Stomach (tissue), 9 donors: ENCODE results near the gene PKHD1. TPM values are rescaled to one million over a fixed set of nuclear protein-coding genes. Genes with fewer than 3 reads are reported as not detected.
A peak's percentile ranks its signal among the peaks of the same experiment; 100 is the strongest.

Experiments used
- DNase-seq, 2 donors: peaks; one replicate each; pipeline versions ENCODE4 v3.0.0 to v3.0.0-alpha.2; 2013 to 2019
- H3K27ac ChIP-seq, 5 donors: fragments of 200-600 bp in 4 of 5; sonication (generic) in 4 of 5; one replicate each; pipeline ENCODE4 v1.5.1; 2013 to 2019; ENCODE audit warnings: mild to moderate bottlenecking in 1 of 5, moderate library complexity in 1 of 5
- H3K27me3 ChIP-seq, 3 donors: fragments of 200-600 bp; sonication (generic); one replicate each; pipeline ENCODE4 v1.5.1; 2017 to 2019; ENCODE audit warnings: mixed run types in 1 of 3
- H3K36me3 ChIP-seq, 4 donors: fragments of 200-600 bp; sonication (generic); 1 replicate in 3 of 4; 2 replicates in 1 of 4; pipeline ENCODE4 v1.5.1; 2016 to 2019
- H3K4me1 ChIP-seq, 4 donors: fragments of 200-600 bp; sonication (generic); one replicate each; pipeline ENCODE4 v1.5.1; 2016 to 2019
- H3K4me3 ChIP-seq, 4 donors: fragments of 200-600 bp; sonication (generic) in 3 of 4; one replicate each; pipeline ENCODE4 v1.5.1; 2016 to 2019; ENCODE audit warnings: mild to moderate bottlenecking in 1 of 4
- H3K9me3 ChIP-seq, 4 donors: fragments of 200-600 bp; sonication (generic); one replicate each; pipeline ENCODE4 v1.5.1; 2016 to 2019
- EP300 ChIP-seq: sonication (generic); formaldehyde crosslinking; IDR thresholded peaks from one replicate; pipeline ENCODE4 v1.6.1; 2017; ENCODE audit warnings: antibody characterized with exemption
- POLR2A ChIP-seq, 4 donors: fragments of 450-650 bp; IDR thresholded peaks; one replicate each; pipeline ENCODE4 v1.6.1; 2016; ENCODE audit warnings: antibody characterized with exemption in 4 of 4, control low read depth in 2 of 4, mild to moderate bottlenecking in 1 of 4, moderate library complexity in 1 of 4
- POLR2AphosphoS5 ChIP-seq, 3 donors: sonication (generic); formaldehyde crosslinking; IDR thresholded peaks; one replicate each; pipeline ENCODE4 v1.6.1; 2016; ENCODE audit warnings: antibody characterized with exemption in 3 of 3
- WGBS, 5 donors: extraction: QIAGEN DNeasy Blood & Tissue Kit in 3 of 5; methylation state at CpG; one replicate each; pipeline versions ENCODE4 v1.1.5 to v1.1.7; 2013 to 2018; 5-methylcytosine and 5-hydroxymethylcytosine counted together
- intact Hi-C: fragments of 100-400 bp; cut with DNase I; formaldehyde crosslinking; loops from one replicate; pipeline ENCODE4 v1.15.1; 2023; ENCODE audit warnings: low total_unique reads
- polyA plus RNA-seq, 3 donors: library from polyadenylated mRNA; stranded (reverse); fragments of 200-250 nt; gene quantifications; one replicate each; pipeline ENCODE4 v1.2.3, GENCODE V29; 2013
- total RNA-seq, 5 donors: library from RNA; depleted of rRNA; stranded (reverse); fragments of >200 nt; gene quantifications; one replicate each; pipeline versions ENCODE4 v1.1.0 to v1.2.3, GENCODE V29; 2014 to 2016
- TF ChIP-seq, protein P1 (sequence below), 7 experiments: fragments of 450-650 bp in 4 of 7; fragments of 200-600 bp in 3 of 7; sonication (generic) in 3 of 7; IDR thresholded peaks; one replicate each; pipeline ENCODE4 v1.5.1; 2016 to 2019; ENCODE audit warnings: antibody characterized with exemption in 7 of 7, control low read depth in 2 of 7, mild to moderate bottlenecking in 1 of 7
- donor health status: healthy with polysubstance abuse.
- donor health status: Bipolar disorder and iron deficiency.
- donor health status: healthy.

The PKHD1 gene
- total and polyA plus RNA-seq, 8 donors: 0.19 to 19.2 (median 4.6) TPM; not detected in 2

DNA sequence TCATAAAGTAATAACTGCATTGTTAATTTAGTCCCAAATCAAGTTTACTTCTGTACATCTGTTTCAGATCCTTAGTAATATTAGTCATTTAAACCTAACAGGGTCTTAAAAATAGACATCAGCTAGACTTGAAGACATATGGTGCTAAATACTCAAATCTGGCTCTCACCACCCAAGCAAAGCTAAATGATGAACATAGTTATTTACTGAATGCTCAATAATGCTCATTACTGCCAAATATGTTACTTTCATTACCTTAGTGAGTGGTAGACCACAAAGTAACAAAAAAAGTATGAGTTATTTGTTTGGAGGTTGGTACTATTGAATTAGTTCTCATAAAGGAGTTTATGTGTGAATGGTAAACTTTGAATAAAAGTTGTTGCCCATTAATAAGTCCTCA is 502.1 kb downstream of the PKHD1 start:
- Histone ChIP-seq H3K4me3 (no peak overlapping the region), H3K36me3 (no peaks in the 10 kb centered on the region), H3K27me3 (no peaks in the 10 kb centered on the region), H3K27ac (no peak overlapping the region), H3K4me1 (no peaks in the 10 kb centered on the region), H3K9me3 (peaks cover 0 to 4% (median 0%) of the 10 kb centered on the region in 4 donors)
- intact Hi-C loops: no loop called here
- no peak for TF ChIP-seq POLR2A (IDR thresholded peaks at IDR 0.05)
- no peak for TF ChIP-seq POLR2AphosphoS5 (IDR thresholded peaks at IDR 0.05)
- TF ChIP-seq, protein P1, sequence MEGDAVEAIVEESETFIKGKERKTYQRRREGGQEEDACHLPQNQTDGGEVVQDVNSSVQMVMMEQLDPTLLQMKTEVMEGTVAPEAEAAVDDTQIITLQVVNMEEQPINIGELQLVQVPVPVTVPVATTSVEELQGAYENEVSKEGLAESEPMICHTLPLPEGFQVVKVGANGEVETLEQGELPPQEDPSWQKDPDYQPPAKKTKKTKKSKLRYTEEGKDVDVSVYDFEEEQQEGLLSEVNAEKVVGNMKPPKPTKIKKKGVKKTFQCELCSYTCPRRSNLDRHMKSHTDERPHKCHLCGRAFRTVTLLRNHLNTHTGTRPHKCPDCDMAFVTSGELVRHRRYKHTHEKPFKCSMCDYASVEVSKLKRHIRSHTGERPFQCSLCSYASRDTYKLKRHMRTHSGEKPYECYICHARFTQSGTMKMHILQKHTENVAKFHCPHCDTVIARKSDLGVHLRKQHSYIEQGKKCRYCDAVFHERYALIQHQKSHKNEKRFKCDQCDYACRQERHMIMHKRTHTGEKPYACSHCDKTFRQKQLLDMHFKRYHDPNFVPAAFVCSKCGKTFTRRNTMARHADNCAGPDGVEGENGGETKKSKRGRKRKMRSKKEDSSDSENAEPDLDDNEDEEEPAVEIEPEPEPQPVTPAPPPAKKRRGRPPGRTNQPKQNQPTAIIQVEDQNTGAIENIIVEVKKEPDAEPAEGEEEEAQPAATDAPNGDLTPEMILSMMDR (IDR thresholded peaks at IDR 0.05): no peak
- TF ChIP-seq EP300: no peak
- no peak for DNase-seq

DNA sequence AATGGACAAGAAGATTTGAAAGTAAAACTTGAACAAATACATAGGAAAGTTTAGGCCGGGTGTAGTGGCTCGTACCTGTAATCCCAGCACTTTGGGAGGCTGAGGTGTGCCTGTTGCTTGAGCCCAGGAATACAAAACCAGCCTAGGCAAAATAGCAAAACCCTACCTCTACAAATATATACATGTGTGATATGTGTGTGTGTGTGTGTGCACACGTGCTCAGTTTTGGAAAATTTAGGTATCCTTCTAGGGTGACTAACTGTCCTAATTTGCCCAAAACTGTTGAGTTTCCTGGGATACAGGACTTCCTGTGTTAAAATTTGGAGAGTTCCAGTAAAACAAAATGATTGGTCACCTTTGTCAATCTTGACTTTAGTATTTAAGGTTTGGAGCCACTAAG is 503.2 kb downstream of the PKHD1 start:
- DNase-seq: no peak
- intact Hi-C loops: no loop called here
- Histone ChIP-seq H3K36me3 (no peaks in the 10 kb centered on the region), H3K9me3 (peaks cover 0 to 4% (median 0%) of the 10 kb centered on the region in 4 donors), H3K4me3 (no peak overlapping the region), H3K27ac (no peak overlapping the region), H3K27me3 (no peaks in the 10 kb centered on the region), H3K4me1 (no peaks in the 10 kb centered on the region)
- WGBS, 5 donors: 84 to 93% (median 88%) methylated on average over 3 of the region's 3 CpGs
- TF ChIP-seq EP300: no peak
- no peak for TF ChIP-seq POLR2AphosphoS5 (IDR thresholded peaks at IDR 0.05)
- TF ChIP-seq, protein P1 (IDR thresholded peaks at IDR 0.05): no peak
- no peak for TF ChIP-seq POLR2A (IDR thresholded peaks at IDR 0.05)

DNA sequence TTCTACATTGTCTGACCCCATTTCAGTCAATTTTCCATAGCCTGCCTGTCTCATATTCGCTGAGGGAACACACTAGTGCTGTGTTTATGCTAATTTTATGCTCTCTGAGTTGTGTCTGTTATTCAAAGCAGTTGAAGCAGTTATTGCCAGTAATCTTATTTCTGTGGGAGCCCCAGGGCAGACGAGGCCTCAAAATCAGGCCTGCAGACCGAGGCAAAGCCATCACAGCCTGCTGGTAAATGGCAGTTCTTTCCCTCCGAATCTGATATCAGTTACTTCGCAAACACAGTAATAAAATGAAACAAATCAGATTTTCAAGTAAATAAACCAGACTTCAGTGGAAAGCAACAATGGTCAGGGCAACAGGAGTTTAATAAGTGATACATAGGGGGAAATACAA is 508.4 kb downstream of the PKHD1 start:
- Histone ChIP-seq H3K27me3 (no peaks in the 10 kb centered on the region), H3K9me3 (peaks cover 0 to 4% (median 0%) of the 10 kb centered on the region in 4 donors), H3K4me1 (no peaks in the 10 kb centered on the region), H3K27ac (no peak overlapping the region), H3K4me3 (no peak overlapping the region), H3K36me3 (no peaks in the 10 kb centered on the region)
- TF ChIP-seq EP300 (no peak), POLR2AphosphoS5 (IDR thresholded peaks at IDR 0.05) (no peak), POLR2A (IDR thresholded peaks at IDR 0.05) (no peak)
- TF ChIP-seq, protein P1 (IDR thresholded peaks at IDR 0.05): no peak
- intact Hi-C loops: no loop called here
- WGBS, 5 donors: 50 to 58% (median 51%) methylated on average over 5 of the region's 5 CpGs
- DNase-seq: peak in 1 of 2 donors; percentile 16

DNA sequence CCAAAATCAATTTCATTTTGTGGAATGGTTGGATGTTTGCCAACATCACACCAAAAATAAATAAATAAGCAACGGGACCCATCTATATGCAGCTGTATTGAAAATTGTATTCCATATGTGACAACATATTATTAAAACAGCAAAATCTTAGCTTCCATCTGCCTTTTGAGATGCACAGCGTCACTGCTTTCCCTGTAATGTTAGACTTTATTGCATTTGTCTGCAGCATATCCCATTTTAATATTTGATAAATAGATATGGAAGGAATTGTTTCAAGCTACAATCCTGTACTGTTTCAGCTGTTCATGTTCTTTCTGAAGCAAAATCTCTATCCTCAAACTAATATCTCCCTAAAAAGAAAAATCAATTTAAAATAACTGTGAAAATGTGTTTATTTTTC is 509.1 kb downstream of the PKHD1 start:
- DNase-seq: no peak
- H3K9me3 ChIP-seq: peaks cover 0 to 4% (median 0%) of the 10 kb centered on the region in 4 donors
- TF ChIP-seq POLR2A (IDR thresholded peaks at IDR 0.05) (no peak), EP300 (no peak), POLR2AphosphoS5 (IDR thresholded peaks at IDR 0.05) (no peak)
- TF ChIP-seq, protein P1 (IDR thresholded peaks at IDR 0.05): no peak
- WGBS, 5 donors: 50 to 65% (median 61%) methylated on average over 2 of the region's 2 CpGs
- intact Hi-C loops: no loop called here
- H3K4me1 ChIP-seq: no peaks in the 10 kb centered on the region
- no peak overlapping the region for H3K27ac ChIP-seq
- H3K4me3 ChIP-seq: no peak overlapping the region
- H3K36me3 ChIP-seq: no peaks in the 10 kb centered on the region
- no peaks in the 10 kb centered on the region for H3K27me3 ChIP-seq
